ENCODE data around the gene MIB2.

MIB2 gene

DNA sequence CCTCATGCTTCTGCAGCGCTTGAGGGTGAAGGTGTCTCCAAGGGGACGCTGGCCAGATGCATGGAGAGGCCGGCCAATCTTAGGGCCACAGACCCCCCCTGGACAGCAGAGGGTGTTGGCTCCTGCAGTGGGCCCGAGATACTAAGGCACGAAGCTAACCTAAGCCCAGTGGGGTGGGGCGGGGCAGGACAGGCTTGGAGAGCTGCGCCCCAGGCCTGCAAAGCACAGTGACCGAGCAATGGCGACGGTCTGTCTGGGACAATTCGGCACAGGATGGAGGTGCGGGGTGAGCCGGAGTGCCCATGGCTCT lies 16.6 kb upstream of the MIB2 start:
- DNase-seq: no peak

DNA sequence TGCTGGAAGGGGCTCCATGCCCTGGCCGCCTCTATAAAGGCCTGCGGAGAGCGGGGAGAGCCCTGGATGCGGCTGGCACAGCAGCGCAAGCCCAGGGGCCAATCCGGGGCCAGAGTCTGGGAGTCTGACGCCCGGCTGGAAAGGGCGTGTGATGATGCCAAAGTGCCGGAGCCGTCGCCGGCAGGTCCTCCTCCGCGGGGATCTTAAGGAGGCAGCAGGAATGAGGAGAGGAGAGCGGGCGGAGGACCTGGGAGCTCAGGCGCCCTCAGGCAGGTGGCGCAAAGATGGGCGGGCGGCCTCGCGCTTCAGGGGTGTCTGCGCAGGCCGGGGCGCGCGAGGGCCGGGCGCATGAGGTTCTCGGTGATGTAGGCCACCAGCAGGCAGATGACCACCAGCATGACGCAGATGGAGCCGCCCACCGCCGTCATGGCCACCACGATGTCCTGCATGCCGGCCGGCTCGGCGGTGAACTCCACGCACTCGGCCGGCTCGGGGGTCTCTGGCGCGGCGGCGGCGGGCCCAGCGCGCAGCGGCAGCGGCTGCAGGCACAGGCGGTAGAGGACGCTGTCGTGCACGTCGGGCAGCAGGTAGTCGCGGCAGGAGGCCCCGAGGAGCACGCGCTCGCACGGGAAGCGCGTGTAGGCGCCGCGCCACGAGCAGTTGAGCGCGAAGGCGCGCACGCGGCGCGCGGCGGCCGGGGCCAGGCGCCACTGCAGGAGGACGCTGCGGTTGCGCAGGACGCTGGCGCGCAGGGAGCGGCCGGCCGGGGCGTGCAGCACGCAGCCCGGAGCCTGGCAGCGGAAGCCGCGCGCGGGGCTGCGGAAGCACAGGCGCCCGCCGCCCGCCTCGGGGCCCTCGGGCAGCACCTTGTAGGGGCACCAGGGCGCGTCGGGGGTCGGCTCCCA lies 16.0 kb upstream of the MIB2 start:
- peak in 2 of 4 experiments; percentile 28 to 34 for DNase-seq

DNA sequence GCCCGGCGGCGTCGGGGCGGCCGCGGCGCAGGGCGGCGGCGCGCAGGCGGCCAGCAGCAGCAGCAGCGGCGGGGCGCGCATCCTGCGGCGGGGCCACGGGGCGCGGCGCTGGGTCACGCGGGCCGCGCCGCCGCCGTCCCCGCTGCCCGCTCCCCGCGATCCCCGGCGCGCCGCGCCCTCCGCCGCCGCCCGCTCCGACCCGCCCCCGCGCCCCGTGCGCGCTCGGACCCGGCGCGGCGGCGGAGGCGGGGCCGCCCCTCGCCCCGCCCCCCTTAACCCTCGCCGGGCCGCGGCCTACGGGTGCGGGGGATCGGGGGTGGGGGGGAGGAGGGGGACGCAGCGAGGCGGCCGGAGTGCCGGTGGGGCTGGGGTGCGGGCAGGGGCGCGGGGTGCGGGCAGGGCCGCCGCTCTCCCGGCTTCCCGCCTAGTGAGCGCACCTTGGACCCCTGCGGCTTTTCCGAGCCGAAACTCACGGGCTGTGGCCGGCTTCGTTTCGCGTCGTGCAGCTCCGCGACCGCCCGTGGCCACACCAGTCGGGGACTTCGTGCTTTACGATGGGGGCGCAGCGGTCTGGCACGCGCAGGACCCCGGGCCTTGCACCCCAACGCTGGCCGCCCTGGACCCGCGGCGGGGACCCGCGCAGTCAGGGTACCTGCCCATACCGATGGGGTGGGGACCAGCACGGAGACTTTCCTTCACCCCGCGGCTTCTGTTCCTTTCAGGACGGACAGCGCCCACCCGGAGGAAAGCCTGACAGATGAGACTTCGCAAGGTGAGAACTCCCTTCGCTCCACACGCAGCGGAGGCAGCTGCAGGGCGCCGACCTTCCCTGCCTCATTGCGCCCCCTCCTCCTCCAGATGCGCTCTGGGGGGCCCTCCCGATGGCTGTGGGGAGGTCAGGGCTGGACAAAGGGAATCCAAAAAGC lies 15.1 kb upstream of the MIB2 start, which contains the start of gene FNDC10:
Gene FNDC10 (minus strand): TSS at position 201 of the 926 bp plus-strand sequence. CDS start 120 bp downstream, at position 81.
- no peak for DNase-seq

DNA sequence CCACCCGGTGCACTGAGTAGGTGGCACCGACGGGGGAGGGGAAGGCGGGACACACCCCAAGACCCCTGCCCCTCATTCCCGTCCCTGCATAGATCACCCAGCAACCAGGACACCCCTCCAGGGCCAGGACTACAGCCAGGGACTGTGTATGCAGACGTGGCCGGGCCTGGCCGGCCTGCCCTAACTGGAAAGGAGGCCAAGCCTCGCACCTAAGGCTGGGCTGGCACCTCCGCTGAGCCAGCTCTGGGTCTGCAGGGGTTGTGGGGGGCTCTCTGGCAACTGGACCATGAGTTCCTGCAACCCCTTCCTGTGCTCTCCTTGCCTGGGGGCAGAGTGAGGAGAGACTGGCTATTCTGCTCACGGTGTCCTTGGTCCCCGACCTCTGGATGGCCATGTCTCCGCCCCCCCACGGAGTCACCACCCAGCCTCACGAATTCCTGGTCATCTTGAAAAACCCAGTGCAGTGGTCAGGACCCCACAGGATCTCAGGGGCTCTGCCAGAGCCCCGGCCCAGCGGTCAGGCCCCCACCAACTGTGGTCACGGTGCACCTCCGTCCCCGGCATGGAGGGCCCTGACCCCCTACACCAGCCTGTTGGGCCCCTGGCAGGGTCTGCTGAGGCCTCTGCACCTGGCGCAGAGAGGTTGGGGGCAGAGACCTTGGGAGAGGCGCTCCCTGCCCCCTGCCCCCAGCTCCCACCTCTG lies 14.3 kb upstream of the MIB2 start:
- DNase-seq: no peak

DNA sequence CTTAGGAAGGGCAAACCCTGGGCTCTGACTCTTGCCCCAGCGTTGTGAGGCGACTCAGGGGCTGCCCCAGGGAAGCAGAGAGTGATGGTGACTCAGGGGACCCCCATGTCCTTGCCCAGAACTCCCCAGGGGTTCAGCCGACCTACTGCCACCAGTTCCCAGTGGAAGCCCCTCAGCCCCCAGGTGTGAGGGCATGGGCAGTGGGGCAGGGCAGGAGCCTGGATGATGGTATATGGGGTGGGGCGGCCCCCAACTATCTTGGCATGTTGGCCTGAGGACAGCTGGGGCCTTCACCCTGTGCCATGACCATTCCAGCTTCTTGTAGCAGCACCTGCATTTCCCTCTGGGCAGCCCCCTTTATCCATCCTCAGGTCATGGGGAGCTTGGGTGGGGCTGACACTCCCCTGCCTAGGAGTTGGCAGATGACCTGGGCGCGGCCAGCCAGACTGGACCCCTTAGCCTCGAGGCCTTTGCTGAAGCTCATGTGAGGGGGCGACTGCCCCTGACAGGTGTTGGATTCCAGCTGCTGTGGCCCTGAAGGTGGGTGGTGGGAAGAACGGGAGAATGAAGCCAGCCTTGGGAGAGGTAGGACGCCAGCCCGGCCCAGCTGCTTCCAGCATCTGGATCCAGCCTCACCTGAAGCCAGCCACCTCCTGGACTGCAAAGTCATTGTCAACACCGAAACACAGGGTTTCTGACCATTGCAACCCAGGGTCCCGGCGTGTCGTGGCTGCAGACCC lies 13.6 kb upstream of the MIB2 start:
- DNase-seq: no peak

DNA sequence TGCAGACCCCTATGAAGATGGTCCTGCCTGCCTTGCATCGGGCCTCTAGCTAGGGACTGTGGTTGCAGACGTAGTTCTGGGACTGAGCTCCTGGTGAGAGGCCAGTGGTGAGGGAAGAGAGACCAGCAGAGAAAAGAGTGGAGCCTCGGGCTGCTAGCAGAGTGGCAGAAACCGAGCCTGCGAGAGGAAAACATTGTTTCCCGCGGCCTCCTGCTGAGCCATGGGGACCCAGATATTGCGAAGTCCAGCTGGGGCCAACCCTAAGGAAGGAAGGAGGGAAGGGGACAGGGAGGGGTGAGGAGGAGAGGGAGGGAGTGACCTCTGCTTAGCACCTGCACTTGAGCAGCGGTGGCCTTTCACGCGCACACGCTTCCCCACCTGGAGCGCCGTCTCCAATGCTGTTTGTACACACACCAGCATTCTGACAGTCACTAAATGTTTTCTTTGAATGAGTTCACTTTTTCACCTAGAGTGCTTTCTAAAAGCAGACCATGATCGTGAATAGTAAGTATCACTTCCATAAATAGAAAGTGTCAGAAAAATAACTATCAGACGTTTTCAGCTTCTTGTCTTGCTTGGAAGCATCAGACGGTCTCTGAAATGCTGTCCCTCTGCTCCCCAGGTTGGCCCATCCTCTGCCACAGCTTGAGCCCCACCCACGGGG lies 12.9 kb upstream of the MIB2 start:
- no peak for DNase-seq

DNA sequence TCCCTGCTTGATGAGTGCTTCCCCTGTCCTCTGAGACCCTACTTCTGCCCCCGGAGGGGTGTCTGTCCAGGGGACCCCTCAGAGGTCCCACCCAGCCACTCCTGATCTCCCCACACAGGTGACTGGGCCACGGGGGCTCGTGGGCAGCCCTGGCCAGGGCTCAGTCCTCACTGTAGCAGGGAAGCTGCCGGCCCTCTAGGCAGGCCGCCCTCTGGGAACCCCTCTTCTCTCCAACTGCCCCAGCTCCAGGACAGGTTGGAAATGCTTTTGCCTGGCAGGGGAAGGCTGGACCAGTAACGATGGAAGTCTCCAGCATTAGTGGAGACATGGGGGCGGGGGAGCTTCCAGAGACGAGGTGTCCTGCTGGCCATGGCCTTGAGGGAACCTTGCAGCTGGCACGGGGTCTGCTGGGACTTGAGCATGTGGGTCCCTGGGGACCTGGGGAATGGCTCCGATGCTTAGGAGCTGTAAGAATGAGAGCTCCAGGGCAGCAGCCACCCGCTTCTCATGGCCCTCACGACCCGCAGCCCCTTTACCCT lies 12.3 kb upstream of the MIB2 start:
- DNase-seq: no peak

DNA sequence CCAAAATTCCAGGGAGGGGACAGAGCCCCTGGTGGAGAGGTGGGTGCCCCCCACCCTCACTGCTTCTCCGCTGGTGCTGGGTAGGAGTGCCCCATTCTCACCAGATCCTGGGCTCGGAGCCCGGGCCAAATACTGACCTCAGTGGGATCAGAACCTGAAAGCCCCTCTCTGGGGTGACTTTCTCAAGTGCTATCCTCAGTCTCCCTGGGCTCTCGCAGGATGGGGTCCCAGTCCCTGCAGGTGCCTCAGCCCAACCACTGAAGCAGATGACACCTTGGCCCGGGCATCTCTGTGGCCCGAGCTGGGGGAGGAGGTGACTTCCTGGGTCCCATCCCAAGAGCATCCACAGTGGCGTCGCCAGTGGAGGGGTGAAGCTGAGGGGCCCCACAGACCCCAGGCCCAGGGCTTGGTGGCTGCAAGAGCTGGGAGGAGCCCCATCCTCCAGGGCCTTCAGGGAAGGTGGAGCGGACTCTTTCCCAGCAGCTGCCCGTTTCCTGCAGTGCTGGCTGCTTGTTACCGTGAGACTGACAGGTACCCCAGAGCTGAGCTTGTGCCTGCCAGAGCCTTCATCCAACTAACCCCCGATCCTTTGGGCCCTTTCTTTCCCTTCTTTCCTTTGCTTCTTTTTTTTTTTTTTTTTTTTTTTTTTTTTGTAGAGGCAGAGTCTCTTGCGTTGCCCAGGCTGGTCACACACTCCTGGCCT lies 11.5 kb upstream of the MIB2 start:
- DNase-seq: no peak

DNA sequence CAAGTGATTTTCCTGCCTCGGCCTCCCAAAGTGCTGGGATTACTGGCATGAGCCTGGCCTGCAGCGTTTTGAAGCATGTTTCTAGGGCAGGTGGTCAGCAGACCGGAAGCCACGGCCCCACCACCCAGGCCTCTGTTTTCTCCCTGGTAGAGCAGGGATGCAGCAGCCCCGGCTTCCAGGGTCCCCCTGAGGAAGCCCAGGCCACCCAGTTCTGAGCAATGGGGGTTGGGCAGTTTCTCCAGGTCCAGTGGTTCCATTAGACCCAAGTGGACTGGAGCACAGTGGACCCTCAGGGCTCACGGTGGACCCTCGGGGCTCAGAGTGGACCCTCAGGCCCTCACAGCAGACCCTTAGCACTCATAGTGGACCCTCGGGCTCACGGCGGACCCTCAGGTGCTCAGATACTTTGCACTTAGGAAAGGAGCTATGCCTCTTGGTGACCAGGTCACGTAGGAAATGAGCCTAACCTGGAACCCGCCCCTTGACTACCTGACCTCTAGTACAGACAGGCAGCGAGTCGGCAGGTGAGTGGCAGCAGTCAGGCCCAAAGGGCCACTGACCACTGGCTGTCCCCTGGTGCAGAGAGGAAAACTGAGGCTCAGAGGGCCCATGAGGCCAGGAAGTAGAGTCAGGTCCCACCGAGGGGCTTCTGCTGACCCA lies 10.8 kb upstream of the MIB2 start:
- DNase-seq: no peak

DNA sequence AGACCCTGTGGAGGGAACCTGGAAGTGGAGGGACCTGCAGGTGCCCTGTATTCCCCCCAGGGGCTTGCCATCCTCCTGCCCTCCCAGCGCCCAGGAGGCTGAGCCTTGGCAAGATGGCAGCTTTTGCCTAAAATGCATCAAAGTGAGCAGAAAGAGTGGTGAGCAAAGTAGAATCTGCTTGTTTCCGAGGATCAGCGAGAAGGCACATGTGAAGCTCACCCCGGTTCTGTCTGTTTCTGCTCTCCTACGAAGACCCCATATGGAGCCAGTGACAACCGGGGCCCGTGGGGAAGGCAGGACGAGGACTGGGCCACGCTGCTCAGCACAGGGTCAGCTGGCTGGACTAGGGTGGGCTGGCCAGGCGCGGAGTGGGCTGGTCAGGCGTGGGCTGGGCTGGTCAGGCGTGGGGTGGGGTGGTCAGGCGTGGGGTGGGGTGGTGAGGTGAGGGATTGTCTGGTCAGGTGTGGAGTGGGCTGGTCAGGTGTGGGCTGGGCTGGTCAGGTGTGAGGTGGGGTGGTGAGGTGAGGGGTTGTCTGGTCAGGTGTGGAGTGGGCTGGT lies 10.2 kb upstream of the MIB2 start:
- no peak for DNase-seq

DNA sequence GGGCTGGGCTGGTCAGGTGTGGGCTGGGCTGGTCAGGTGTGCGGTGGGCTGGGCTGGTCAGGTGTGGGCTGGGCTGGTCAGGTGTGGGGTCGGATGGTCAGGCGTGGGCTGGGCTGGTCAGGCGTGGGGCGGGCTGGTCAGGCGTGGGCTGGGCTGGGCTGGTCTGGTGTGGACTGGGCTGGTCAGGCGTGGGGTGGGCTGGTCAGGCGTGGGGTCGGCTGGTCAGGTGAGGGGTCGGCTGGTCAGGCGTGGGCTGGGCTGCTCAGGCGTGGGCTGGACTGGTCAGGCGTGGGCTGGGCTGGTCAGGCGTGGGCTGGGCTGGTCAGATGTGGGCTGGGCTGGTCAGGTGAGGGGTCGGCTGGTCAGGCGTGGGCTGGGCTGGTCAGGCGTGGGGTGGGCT lies 9.6 kb upstream of the MIB2 start:
- no peak for DNase-seq

DNA sequence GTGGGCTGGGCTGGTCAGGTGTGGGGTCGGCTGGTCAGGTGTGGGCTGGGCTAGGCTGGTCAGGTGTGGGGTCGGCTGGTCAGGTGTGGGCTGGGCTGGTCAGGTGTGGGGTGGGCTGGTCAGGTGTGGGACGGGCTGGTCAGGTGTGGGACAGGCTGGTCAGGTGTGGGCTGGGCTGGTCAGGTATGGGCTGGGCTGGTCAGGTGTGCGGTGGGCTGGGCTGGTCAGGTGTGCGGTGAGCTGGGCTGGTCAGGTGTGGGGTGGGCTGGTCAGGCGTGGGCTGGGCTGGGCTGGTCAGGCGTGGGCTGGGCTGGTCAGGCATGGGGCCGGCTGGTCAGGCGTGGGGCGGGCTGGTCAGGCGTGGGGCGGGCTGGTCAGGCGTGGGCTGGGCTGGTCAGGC lies 9.1 kb upstream of the MIB2 start:
- no peak for DNase-seq

DNA sequence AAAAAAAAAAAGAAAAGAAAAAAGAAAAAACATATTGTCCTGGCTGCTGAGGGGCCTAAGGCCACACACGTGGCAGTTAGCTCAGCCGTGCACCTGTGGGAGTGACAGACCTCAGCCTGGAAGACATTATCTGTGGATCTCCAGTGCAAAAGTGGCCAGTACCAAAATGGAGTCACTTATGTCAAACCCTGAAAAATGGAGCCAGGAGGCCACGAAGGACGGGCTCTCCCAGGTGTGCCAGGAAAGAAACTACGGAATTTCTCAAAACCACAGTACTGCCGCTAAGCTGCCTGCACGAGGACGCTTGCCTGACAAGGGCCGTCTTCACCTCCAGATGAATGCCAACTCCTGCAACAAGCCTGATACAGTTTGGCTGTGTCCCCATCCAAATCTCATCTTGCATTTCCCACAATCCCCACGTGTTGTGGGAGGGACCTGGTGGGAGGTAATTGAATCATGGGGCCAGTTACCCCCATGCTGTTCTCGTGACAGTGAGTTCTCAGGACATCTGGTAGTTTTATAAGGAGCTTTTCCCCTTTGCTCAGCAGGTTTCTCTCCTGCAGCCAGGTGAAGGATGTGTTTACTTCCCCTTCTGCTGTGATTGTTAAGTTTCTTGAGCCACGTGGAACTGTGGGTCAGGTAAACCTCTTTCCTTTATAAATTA lies 5.3 kb upstream of the MIB2 start:
- no peak for DNase-seq

DNA sequence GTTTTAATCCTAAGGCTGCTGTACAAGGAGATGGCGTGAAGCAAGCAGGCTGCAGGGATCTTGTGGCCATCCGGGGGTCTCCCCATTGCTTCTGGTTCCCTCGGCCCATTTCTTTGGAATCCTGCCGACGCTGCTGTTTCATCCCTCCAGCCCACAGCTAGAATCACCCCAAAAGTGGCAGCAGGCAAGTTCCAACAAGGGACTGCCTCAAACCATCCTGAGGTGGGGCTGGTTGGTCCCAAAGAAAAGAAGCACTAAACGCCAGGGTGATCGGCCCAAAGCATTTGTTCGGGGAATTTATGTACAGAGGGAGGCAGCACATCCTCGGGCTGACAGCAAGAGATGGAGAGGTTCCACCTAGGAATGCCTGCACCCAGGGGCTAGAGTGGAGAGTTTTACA lies 4.5 kb upstream of the MIB2 start:
- no peak for DNase-seq

DNA sequence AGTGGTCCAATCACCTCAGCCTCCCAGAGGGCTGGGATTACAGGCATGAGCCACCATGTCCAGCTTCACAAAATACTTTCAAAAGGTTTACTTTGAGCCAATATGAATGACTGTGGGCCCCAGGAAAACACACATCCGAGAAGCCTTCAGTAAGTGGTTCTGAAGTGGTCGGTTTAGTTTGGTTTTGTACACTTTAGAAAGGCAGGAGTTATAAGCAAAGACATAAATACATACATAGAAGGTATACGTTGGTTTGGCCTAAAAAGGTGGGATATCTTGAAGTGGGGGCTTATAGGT lies 3.2 kb upstream of the MIB2 start:
- no peak for DNase-seq

DNA sequence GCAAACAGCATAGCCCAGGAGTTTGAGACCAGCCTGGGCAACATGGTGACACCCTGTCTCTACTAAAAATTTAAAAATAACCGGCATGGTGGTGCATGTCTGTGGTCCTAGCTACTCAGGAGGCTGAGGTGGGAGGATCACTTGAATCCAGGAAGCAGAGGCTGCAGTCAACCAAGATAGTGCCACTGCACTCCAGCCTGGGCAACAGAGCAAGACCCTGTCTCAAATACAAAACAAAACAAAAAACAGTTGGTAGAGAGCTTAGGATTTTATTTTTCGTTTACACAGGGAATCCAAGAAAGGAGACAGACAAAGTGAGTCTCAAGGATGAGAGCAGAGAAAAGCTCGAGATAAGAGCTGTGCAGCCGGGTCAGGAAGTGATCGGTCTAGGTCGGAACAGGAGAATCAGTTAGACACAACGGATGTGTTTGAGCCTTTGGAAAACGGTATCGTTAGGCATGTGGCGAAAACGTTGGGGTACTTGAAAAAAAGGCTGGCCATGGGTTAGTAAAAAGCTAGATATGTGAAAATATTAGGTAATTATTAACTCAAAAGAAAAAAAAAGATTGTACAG lies 1.7 kb upstream of the MIB2 start:
- DNase-seq: no peak

DNA sequence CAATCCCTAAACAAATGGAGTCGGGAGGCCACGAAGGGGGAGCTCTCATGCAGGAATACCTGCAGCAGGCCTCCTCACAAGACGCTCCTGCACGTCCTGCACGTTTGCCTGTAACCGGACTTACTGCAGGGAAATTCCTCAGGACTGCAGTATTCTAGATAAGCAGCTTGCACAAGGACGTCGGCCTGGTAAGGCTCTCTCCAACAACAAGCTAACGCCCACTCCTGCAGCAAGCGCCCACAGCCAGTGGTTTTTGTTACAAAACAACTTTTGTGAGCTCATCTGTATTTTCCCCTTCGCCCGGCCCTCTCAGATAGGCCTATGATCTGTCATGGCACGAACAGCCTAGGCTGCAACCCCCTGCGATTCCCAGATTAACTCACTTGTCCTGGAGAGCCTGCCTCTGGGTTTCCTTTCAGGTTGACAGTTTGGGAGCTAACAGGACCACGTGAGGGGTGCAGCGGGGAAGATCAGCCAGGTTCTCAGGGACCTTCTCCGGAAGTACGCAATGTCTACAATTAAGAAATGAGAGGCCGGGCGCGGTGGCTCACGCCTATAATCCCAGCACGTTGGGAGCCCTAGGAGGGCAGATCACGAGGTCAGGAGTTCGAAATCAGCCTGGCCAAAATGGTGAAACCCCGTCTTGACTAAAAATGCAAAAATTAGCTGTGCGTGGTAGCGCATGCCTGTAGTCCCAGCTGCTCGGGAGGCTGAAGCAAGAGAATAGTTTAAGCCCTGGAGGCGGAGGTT lies 921 bp upstream of the MIB2 start:
- no peak for DNase-seq

DNA sequence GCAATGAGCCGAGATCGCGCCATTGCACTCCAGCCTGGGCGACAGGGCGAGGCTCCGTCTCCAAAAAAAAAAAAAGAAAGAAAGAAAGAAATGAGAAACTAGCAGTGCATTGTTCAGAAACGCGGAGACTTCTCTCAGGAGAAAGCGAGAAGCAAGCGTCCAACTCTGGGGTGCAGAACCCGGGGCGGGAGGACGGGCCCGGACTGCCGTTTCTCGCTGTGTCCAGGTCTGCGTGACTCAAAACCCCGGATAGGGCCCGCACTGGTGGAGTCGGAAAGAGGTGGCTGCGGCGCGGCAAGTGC lies 395 bp upstream of the MIB2 start:
- no peak for DNase-seq

Measured in activated CD4-positive, CD25-positive, alpha-beta regulatory T cell (primary cell).